GM21423 (cell line): ENCODE results near the gene IL15.
A peak's percentile ranks its signal among the peaks of the same experiment; 100 is the strongest.
"Not testable (repeated sequence)": the region's sequence is repeated elsewhere in the genome, so short reads cannot be mapped to it uniquely, and the experiment has no call there.

ENCODE experiments used
- ATAC-seq: cut with Tn5 transposase; IDR thresholded peaks from one replicate; pipeline ENCODE4 v1.9.1; 2021; ENCODE audit warnings: mild to moderate bottlenecking, moderate library complexity; ENCODE audit not compliant: unreplicated experiment

The IL15 gene

GRCh38 chr4:141636082-141636770 is at the start of gene IL15:
Gene IL15, plus strand, starts transcription at chr4:141636583. Its CDS starts 82,882 bp downstream, at chr4:141719465.
- ATAC-seq = peak; percentile 58

GRCh38 chr4:141587897-141588296 is 48.5 kb upstream of the IL15 start:
- ATAC-seq = no peak

- ATAC-seq = no peak
Measured at GRCh38 chr4:141595531-141595930, 40.9 kb upstream of the IL15 start.

GRCh38 chr4:141599853-141600252 is 36.5 kb upstream of the IL15 start:
- no peak for ATAC-seq

- ATAC-seq = not testable (repeated sequence)
Measured at GRCh38 chr4:141604683-141605082, 31.7 kb upstream of the IL15 start.

- no peak for ATAC-seq
Measured at GRCh38 chr4:141605425-141605856, 30.9 kb upstream of the IL15 start.

- no peak for ATAC-seq
Measured at GRCh38 chr4:141609243-141609642, 27.1 kb upstream of the IL15 start.

GRCh38 chr4:141610365-141610764 is 26.0 kb upstream of the IL15 start:
- ATAC-seq = no peak

GRCh38 chr4:141614878-141615586 is 21.4 kb upstream of the IL15 start:
- ATAC-seq = no peak

GRCh38 chr4:141615587-141615918 is 20.8 kb upstream of the IL15 start:
- not testable (repeated sequence) for ATAC-seq

- ATAC-seq = no peak
Measured at GRCh38 chr4:141620715-141621114, 15.7 kb upstream of the IL15 start.

- ATAC-seq = no peak
Measured at GRCh38 chr4:141625023-141625422, 11.4 kb upstream of the IL15 start.

- ATAC-seq = no peak
Measured at GRCh38 chr4:141630854-141631253, 5.5 kb upstream of the IL15 start.

GRCh38 chr4:141635736-141636081 is 674 bp upstream of the IL15 start:
- peak; percentile 40 for ATAC-seq

GRCh38 chr4:141636771-141637460 is 533 bp downstream of the IL15 start:
- peak; percentile 42 for ATAC-seq

- ATAC-seq = no peak
Measured at GRCh38 chr4:141637565-141637964, 1.2 kb downstream of the IL15 start.

GRCh38 chr4:141638230-141638629 is 1.8 kb downstream of the IL15 start:
- ATAC-seq = no peak

- ATAC-seq = no peak
Measured at GRCh38 chr4:141640696-141641095, 4.3 kb downstream of the IL15 start.

GRCh38 chr4:141642063-141642462 is 5.7 kb downstream of the IL15 start:
- no peak for ATAC-seq

GRCh38 chr4:141642711-141643110 is 6.3 kb downstream of the IL15 start:
- no peak for ATAC-seq

GRCh38 chr4:141643557-141643956 is 7.2 kb downstream of the IL15 start:
- peak; percentile 65 for ATAC-seq
